ENCODE results near the gene FAM83F.

- TF ChIP-seq CTCF (IDR thresholded peaks at IDR 0.05) (no peak), POLR2A (IDR thresholded peaks at IDR 0.05) (no peak)
These were observed 27.9 kb downstream of the FAM83F start for GRCh38 chr22:40022536-40023240.
